ENCODE results near the gene RIN3.

DNA sequence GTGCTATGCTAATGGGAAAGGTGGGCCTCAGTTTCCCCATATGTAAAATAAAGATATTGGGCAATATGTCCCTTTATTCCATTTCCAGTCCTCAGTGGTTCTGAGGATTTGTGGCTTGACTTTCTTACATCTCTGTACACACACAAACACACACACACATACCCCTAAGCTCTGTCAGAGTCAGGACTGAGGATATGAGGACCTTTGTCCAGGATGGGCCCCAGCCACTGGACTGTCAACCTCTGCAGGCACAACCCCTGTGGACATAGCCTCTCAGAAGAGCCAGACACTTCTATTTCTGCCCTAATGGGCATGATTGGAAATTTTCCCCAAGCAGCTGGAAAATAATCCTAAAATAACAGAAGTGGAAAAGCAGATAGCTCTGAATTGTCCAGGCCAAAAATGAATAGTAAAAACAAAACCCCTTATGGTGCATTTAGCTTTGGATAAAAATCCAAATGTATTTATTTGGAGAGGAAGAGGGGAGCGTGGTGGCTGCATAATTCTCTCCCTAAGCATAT, 50.2 kb downstream of the RIN3 start:
- TF ChIP-seq EZH2phosphoT487 (IDR thresholded peaks at IDR 0.05; ENCODE audit: insufficient read depth, low read depth) (no peak), EZH2 (IDR thresholded peaks at IDR 0.05; ENCODE audit: insufficient read depth, poor library complexity, severe bottlenecking) (no peak)
